ENCODE data around the gene PCED1A.

PCED1A gene

GRCh38 chr20:2865101-2865500 is 24.6 kb upstream of the PCED1A start:
- Histone ChIP-seq H3K4me1 (ENCODE audit: insufficient read depth, insufficient read length) (no peaks in the 10 kb centered on the region), H3K4me3 (ENCODE audit: insufficient read length, low read depth) (no peak overlapping the region)
- TF ChIP-seq ZNF274 (IDR thresholded peaks at IDR 0.05; ENCODE audit: low read depth, low read length) (no peak), YY1 (IDR thresholded peaks at IDR 0.05; ENCODE audit: insufficient read depth, insufficient read length) (no peak), SUZ12 (IDR thresholded peaks at IDR 0.05; ENCODE audit: extremely low read depth, insufficient read depth, insufficient read length) (no peak)

GRCh38 chr20:2864626-2865025 is 24.2 kb upstream of the PCED1A start:
- no peak for DNase-seq (ENCODE audit: low read depth, low spot score)
- TF ChIP-seq YY1 (IDR thresholded peaks at IDR 0.05; ENCODE audit: insufficient read depth, insufficient read length) (no peak), ZNF274 (IDR thresholded peaks at IDR 0.05; ENCODE audit: low read depth, low read length) (no peak), SUZ12 (IDR thresholded peaks at IDR 0.05; ENCODE audit: extremely low read depth, insufficient read depth, insufficient read length) (no peak)
- Histone ChIP-seq H3K9ac (ENCODE audit: insufficient read length, low read depth) (no peak overlapping the region), H3K4me1 (ENCODE audit: insufficient read depth, insufficient read length) (no peaks in the 10 kb centered on the region), H3K9me3 (ENCODE audit: insufficient read depth, low read length) (no peaks in the 10 kb centered on the region), H3K27me3 (ENCODE audit: insufficient read depth, insufficient read length) (no peaks in the 10 kb centered on the region), H3K36me3 (ENCODE audit: insufficient read depth, insufficient read length, low read length) (peaks cover 62% of the 10 kb centered on the region), H3K4me3 (ENCODE audit: insufficient read length, low read depth) (no peak overlapping the region)

More at GRCh38 chr20:2865101-2865500, 24.6 kb upstream of the PCED1A start:
- H3K9me3 ChIP-seq (ENCODE audit: insufficient read depth, low read length) = no peaks in the 10 kb centered on the region
- no peaks in the 10 kb centered on the region for H3K27me3 ChIP-seq (ENCODE audit: insufficient read depth, insufficient read length)
- H3K36me3 ChIP-seq (ENCODE audit: insufficient read depth, insufficient read length, low read length) = peaks cover 60% of the 10 kb centered on the region
- no peak for DNase-seq (ENCODE audit: low read depth, low spot score)
- H3K9ac ChIP-seq (ENCODE audit: insufficient read length, low read depth) = no peak overlapping the region

GRCh38 chr20:2859330-2860121 is 19.1 kb upstream of the PCED1A start:
- Histone ChIP-seq H3K4me1 (ENCODE audit: insufficient read depth, insufficient read length) (no peaks in the 10 kb centered on the region), H3K9ac (ENCODE audit: insufficient read length, low read depth) (no peak overlapping the region), H3K27me3 (ENCODE audit: insufficient read depth, insufficient read length) (no peaks in the 10 kb centered on the region), H3K9me3 (ENCODE audit: insufficient read depth, low read length) (no peaks in the 10 kb centered on the region), H3K4me3 (ENCODE audit: insufficient read length, low read depth) (no peak overlapping the region), H3K36me3 (ENCODE audit: insufficient read depth, insufficient read length, low read length) (peaks cover 38% of the 10 kb centered on the region)
- DNase-seq (ENCODE audit: low read depth, low spot score) = no peak
- TF ChIP-seq ZNF274 (IDR thresholded peaks at IDR 0.05; ENCODE audit: low read depth, low read length) = no peak
- no peak for TF ChIP-seq SUZ12 (IDR thresholded peaks at IDR 0.05; ENCODE audit: extremely low read depth, insufficient read depth, insufficient read length)
- no peak for TF ChIP-seq YY1 (IDR thresholded peaks at IDR 0.05; ENCODE audit: insufficient read depth, insufficient read length)

GRCh38 chr20:2858591-2858990 is 18.1 kb upstream of the PCED1A start:
- Histone ChIP-seq H3K4me1 (ENCODE audit: insufficient read depth, insufficient read length) (no peaks in the 10 kb centered on the region), H3K27me3 (ENCODE audit: insufficient read depth, insufficient read length) (no peaks in the 10 kb centered on the region), H3K9me3 (ENCODE audit: insufficient read depth, low read length) (no peaks in the 10 kb centered on the region), H3K4me3 (ENCODE audit: insufficient read length, low read depth) (no peak overlapping the region), H3K36me3 (ENCODE audit: insufficient read depth, insufficient read length, low read length) (peaks cover 30% of the 10 kb centered on the region), H3K9ac (ENCODE audit: insufficient read length, low read depth) (no peak overlapping the region)
- no peak for DNase-seq (ENCODE audit: low read depth, low spot score)
- TF ChIP-seq ZNF274 (IDR thresholded peaks at IDR 0.05; ENCODE audit: low read depth, low read length) (no peak), YY1 (IDR thresholded peaks at IDR 0.05; ENCODE audit: insufficient read depth, insufficient read length) (no peak), SUZ12 (IDR thresholded peaks at IDR 0.05; ENCODE audit: extremely low read depth, insufficient read depth, insufficient read length) (no peak)

GRCh38 chr20:2851086-2851485 is 10.6 kb upstream of the PCED1A start:
- Histone ChIP-seq H3K9ac (ENCODE audit: insufficient read length, low read depth) (no peak overlapping the region), H3K4me3 (ENCODE audit: insufficient read length, low read depth) (no peak overlapping the region), H3K36me3 (ENCODE audit: insufficient read depth, insufficient read length, low read length) (no peaks in the 10 kb centered on the region), H3K9me3 (ENCODE audit: insufficient read depth, low read length) (no peaks in the 10 kb centered on the region), H3K4me1 (ENCODE audit: insufficient read depth, insufficient read length) (peaks cover 3% of the 10 kb centered on the region), H3K27me3 (ENCODE audit: insufficient read depth, insufficient read length) (no peaks in the 10 kb centered on the region)
- DNase-seq (ENCODE audit: low read depth, low spot score) = no peak
- TF ChIP-seq SUZ12 (IDR thresholded peaks at IDR 0.05; ENCODE audit: extremely low read depth, insufficient read depth, insufficient read length) (no peak), YY1 (IDR thresholded peaks at IDR 0.05; ENCODE audit: insufficient read depth, insufficient read length) (no peak), ZNF274 (IDR thresholded peaks at IDR 0.05; ENCODE audit: low read depth, low read length) (no peak)

GRCh38 chr20:2849529-2849928 is 9.1 kb upstream of the PCED1A start:
- H3K4me1 ChIP-seq (ENCODE audit: insufficient read depth, insufficient read length) = peaks cover 3% of the 10 kb centered on the region
- H3K4me3 ChIP-seq (ENCODE audit: insufficient read length, low read depth) = no peak overlapping the region
- DNase-seq (ENCODE audit: low read depth, low spot score) = no peak

GRCh38 chr20:2847802-2848201 is 7.3 kb upstream of the PCED1A start:
- Histone ChIP-seq H3K4me3 (ENCODE audit: insufficient read length, low read depth) (no peak overlapping the region), H3K9ac (ENCODE audit: insufficient read length, low read depth) (no peak overlapping the region), H3K9me3 (ENCODE audit: insufficient read depth, low read length) (no peaks in the 10 kb centered on the region), H3K36me3 (ENCODE audit: insufficient read depth, insufficient read length, low read length) (peaks cover 3% of the 10 kb centered on the region), H3K27me3 (ENCODE audit: insufficient read depth, insufficient read length) (no peaks in the 10 kb centered on the region), H3K4me1 (ENCODE audit: insufficient read depth, insufficient read length) (peaks cover 3% of the 10 kb centered on the region)
- no peak for TF ChIP-seq ZNF274 (IDR thresholded peaks at IDR 0.05; ENCODE audit: low read depth, low read length)
- no peak for TF ChIP-seq YY1 (IDR thresholded peaks at IDR 0.05; ENCODE audit: insufficient read depth, insufficient read length)
- TF ChIP-seq SUZ12 (IDR thresholded peaks at IDR 0.05; ENCODE audit: extremely low read depth, insufficient read depth, insufficient read length) = no peak
- no peak for DNase-seq (ENCODE audit: low read depth, low spot score)

More at GRCh38 chr20:2849529-2849928, 9.1 kb upstream of the PCED1A start:
- TF ChIP-seq SUZ12 (IDR thresholded peaks at IDR 0.05; ENCODE audit: extremely low read depth, insufficient read depth, insufficient read length) (no peak), YY1 (IDR thresholded peaks at IDR 0.05; ENCODE audit: insufficient read depth, insufficient read length) (no peak), ZNF274 (IDR thresholded peaks at IDR 0.05; ENCODE audit: low read depth, low read length) (no peak)
- H3K36me3 ChIP-seq (ENCODE audit: insufficient read depth, insufficient read length, low read length) = peaks cover 3% of the 10 kb centered on the region
- H3K27me3 ChIP-seq (ENCODE audit: insufficient read depth, insufficient read length) = no peaks in the 10 kb centered on the region
- H3K9me3 ChIP-seq (ENCODE audit: insufficient read depth, low read length) = no peaks in the 10 kb centered on the region
- H3K9ac ChIP-seq (ENCODE audit: insufficient read length, low read depth) = no peak overlapping the region

Measured in NT2/D1 (cell line).